Activated gamma-delta T cell treated with anti-CD3 and anti-CD28 coated beads, Interleukin-2, amount 50 U/mL, for 16 hours (primary cell): ENCODE data around the gene PTPN4.
A peak's percentile ranks its signal among the peaks of the same experiment; 100 is the strongest.

Experiments used
- DNase-seq: peaks from one replicate; pipeline ENCODE4 v3.0.0-alpha.2; 2020; ENCODE audit warnings: low read depth

PTPN4 gene

GRCh38 chr2:119759451-119760236, at the start of gene PTPN4:
TSS of gene PTPN4 (plus strand) at chr2:119759922. CDS start at chr2:119809854, 49,932 bp downstream.
- peak; percentile 91 for DNase-seq

GRCh38 chr2:119710281-119710680, 49.4 kb upstream of the PTPN4 start:
- no peak for DNase-seq

GRCh38 chr2:119711352-119711751, 48.4 kb upstream of the PTPN4 start:
- DNase-seq = no peak

- no peak for DNase-seq
Measured at GRCh38 chr2:119712571-119712970, 47.2 kb upstream of the PTPN4 start.

- DNase-seq = no peak
Measured at GRCh38 chr2:119713819-119714490, 45.8 kb upstream of the PTPN4 start.

- DNase-seq = no peak
Measured at GRCh38 chr2:119715409-119716283, 44.1 kb upstream of the PTPN4 start.

GRCh38 chr2:119716284-119716672, 43.4 kb upstream of the PTPN4 start:
- DNase-seq = no peak

- DNase-seq = no peak
Measured at GRCh38 chr2:119718501-119719260, 41.0 kb upstream of the PTPN4 start.

- no peak for DNase-seq
Measured at GRCh38 chr2:119719261-119719627, 40.5 kb upstream of the PTPN4 start.

GRCh38 chr2:119721043-119721442, 38.7 kb upstream of the PTPN4 start:
- no peak for DNase-seq

- DNase-seq = no peak
Measured at GRCh38 chr2:119721462-119721861, 38.3 kb upstream of the PTPN4 start.

- no peak for DNase-seq
Measured at GRCh38 chr2:119721904-119722303, 37.8 kb upstream of the PTPN4 start.

- no peak for DNase-seq
Measured at GRCh38 chr2:119723186-119723585, 36.5 kb upstream of the PTPN4 start.

GRCh38 chr2:119723784-119724467, 35.8 kb upstream of the PTPN4 start:
- DNase-seq = no peak

GRCh38 chr2:119724656-119725485, 34.9 kb upstream of the PTPN4 start:
- no peak for DNase-seq

GRCh38 chr2:119727493-119727892, 32.2 kb upstream of the PTPN4 start:
- no peak for DNase-seq

GRCh38 chr2:119728421-119728820, 31.3 kb upstream of the PTPN4 start:
- DNase-seq = no peak

- DNase-seq = no peak
Measured at GRCh38 chr2:119730671-119731177, 29.0 kb upstream of the PTPN4 start.

- no peak for DNase-seq
Measured at GRCh38 chr2:119731983-119732382, 27.7 kb upstream of the PTPN4 start.

GRCh38 chr2:119732601-119733164, 27.0 kb upstream of the PTPN4 start:
- no peak for DNase-seq
